Fibroblast of villous mesenchyme (primary cell): Measurements from ENCODE around the gene SYPL2. TPM values are rescaled to one million over a fixed set of nuclear protein-coding genes. Genes with fewer than 3 reads are reported as not detected.
"Not testable (repeated sequence)": the region's sequence is repeated elsewhere in the genome, so short reads cannot be mapped to it uniquely, and the experiment has no call there.

Experiments
- DNase-seq: peaks from one replicate; pipeline ENCODE4 v3.0.0-alpha.2; 2010; ENCODE audit warnings: low read depth
- H3K4me3 ChIP-seq: 2 replicates; pipeline ENCODE4 v1.5.1; 2011; ENCODE audit warnings: low read depth, mild to moderate bottlenecking, low read length
- CTCF ChIP-seq: IDR thresholded peaks from 2 replicates; pipeline ENCODE4 v1.5.1; 2012; ENCODE audit warnings: low read depth, mild to moderate bottlenecking, low read length; ENCODE audit not compliant: insufficient read depth
- total RNA-seq: library from RNA; depleted of rRNA; stranded (reverse); fragments of >200 nt; gene quantifications from 2 replicates; pipeline ENCODE4 v1.2.3, GENCODE V29; 2012

The SYPL2 gene
- total RNA-seq, 1 donor = 10.8 TPM

- H3K4me3 ChIP-seq = no peak overlapping the region
- TF ChIP-seq CTCF = no peak
- no peak for DNase-seq
Observed at GRCh38 chr1:109470245-109470644, 3.9 kb downstream of the SYPL2 start.

GRCh38 chr1:109472779-109473178 lies 6.4 kb downstream of the SYPL2 start:
- no peak overlapping the region for H3K4me3 ChIP-seq
- no peak for TF ChIP-seq CTCF
- no peak for DNase-seq

- not testable (repeated sequence) for DNase-seq
Observed at GRCh38 chr1:109473284-109474057, 7.1 kb downstream of the SYPL2 start.

GRCh38 chr1:109474697-109475096 lies 8.4 kb downstream of the SYPL2 start:
- no peak for DNase-seq
- no peak overlapping the region for H3K4me3 ChIP-seq
- no peak for TF ChIP-seq CTCF

More at GRCh38 chr1:109473284-109474057, 7.1 kb downstream of the SYPL2 start:
- not testable (repeated sequence) for H3K4me3 ChIP-seq

GRCh38 chr1:109475261-109475660 lies 8.9 kb downstream of the SYPL2 start:
- TF ChIP-seq CTCF = no peak
- no peak for DNase-seq
- no peak overlapping the region for H3K4me3 ChIP-seq

GRCh38 chr1:109476825-109477224 lies 10.5 kb downstream of the SYPL2 start:
- no peak for TF ChIP-seq CTCF
- DNase-seq = no peak
- no peak overlapping the region for H3K4me3 ChIP-seq

GRCh38 chr1:109477821-109478220 lies 11.5 kb downstream of the SYPL2 start:
- DNase-seq = no peak
- H3K4me3 ChIP-seq = no peak overlapping the region
- no peak for TF ChIP-seq CTCF
